Fibroblast of pulmonary artery (primary cell): ENCODE measurements around the gene WDFY4.

Source experiments
- DNase-seq: peaks from one replicate; pipeline ENCODE4 v3.0.0-alpha.2; 2010; ENCODE audit warnings: low read depth
- H3K4me3 ChIP-seq: replicated peaks from 2 replicates; pipeline ENCODE4 v1.5.1; 2011; ENCODE audit warnings: low read depth, mild to moderate bottlenecking, control low read depth, low read length, moderate library complexity
- CTCF ChIP-seq: IDR thresholded peaks from 2 replicates; pipeline ENCODE4 v1.5.1; 2011; ENCODE audit warnings: mild to moderate bottlenecking, control low read depth, low read length, inconsistent platforms; ENCODE audit errors: missing control alignments

WDFY4 gene

GRCh38 chr10:48778193-48778857 lies 93.7 kb downstream of the WDFY4 start:
- no peak overlapping the region for H3K4me3 ChIP-seq
- no peak for TF ChIP-seq CTCF
- DNase-seq: no peak

- DNase-seq: no peak
- TF ChIP-seq CTCF: no peak
- H3K4me3 ChIP-seq: no peak overlapping the region
These were observed 94.4 kb downstream of the WDFY4 start for GRCh38 chr10:48779077-48779476.

- H3K4me3 ChIP-seq: no peak overlapping the region
- TF ChIP-seq CTCF: no peak
- DNase-seq: no peak
These were observed 95.0 kb downstream of the WDFY4 start for GRCh38 chr10:48779546-48780152.

- no peak for TF ChIP-seq CTCF
- DNase-seq: no peak
- no peak overlapping the region for H3K4me3 ChIP-seq
These were observed 95.7 kb downstream of the WDFY4 start for GRCh38 chr10:48780341-48780740.

GRCh38 chr10:48782386-48782785 lies 97.7 kb downstream of the WDFY4 start:
- no peak for TF ChIP-seq CTCF
- no peak overlapping the region for H3K4me3 ChIP-seq
- no peak for DNase-seq

- no peak for DNase-seq
- TF ChIP-seq CTCF: no peak
- no peak overlapping the region for H3K4me3 ChIP-seq
These were observed 99.4 kb downstream of the WDFY4 start for GRCh38 chr10:48784031-48784430.

- H3K4me3 ChIP-seq: no peak overlapping the region
- no peak for DNase-seq
- TF ChIP-seq CTCF: no peak
These were observed 101.1 kb downstream of the WDFY4 start for GRCh38 chr10:48785796-48786195.
